ENCODE results near the gene C3orf20.

- TF ChIP-seq CREB1 (IDR thresholded peaks at IDR 0.05; ENCODE audit: low read depth) = no peak
- TF ChIP-seq MAX (IDR thresholded peaks at IDR 0.05) = no peak
- TF ChIP-seq TEAD4 (IDR thresholded peaks at IDR 0.05) = no peak
- TF ChIP-seq ZBTB7A (IDR thresholded peaks at IDR 0.05; ENCODE audit: low read depth) = no peak
- no peak for TF ChIP-seq EGR1 (IDR thresholded peaks at IDR 0.05)
- TF ChIP-seq NFIC (IDR thresholded peaks at IDR 0.05) = no peak
- no peak for TF ChIP-seq RAD21 (IDR thresholded peaks at IDR 0.05; ENCODE audit: low read depth)
- no peak for TF ChIP-seq FOXM1 (IDR thresholded peaks at IDR 0.05; ENCODE audit: borderline replicate concordance, low read depth)
- no peak for TF ChIP-seq REST (IDR thresholded peaks at IDR 0.05; ENCODE audit: low read depth)
- TF ChIP-seq CEBPB (IDR thresholded peaks at IDR 0.05) = no peak
- no peak for TF ChIP-seq EP300 (IDR thresholded peaks at IDR 0.05; ENCODE audit: borderline replicate concordance)
- no peak for TF ChIP-seq TAF1 (IDR thresholded peaks at IDR 0.05; ENCODE audit: low read depth)
- TF ChIP-seq YY1 (IDR thresholded peaks at IDR 0.05; ENCODE audit: low read depth) = no peak
- no peak for TF ChIP-seq TCF12 (IDR thresholded peaks at IDR 0.05; ENCODE audit: low read depth)
These were observed 126.9 kb downstream of the C3orf20 start for GRCh38 chr3:14801668-14802380.

All from Ishikawa (cell line).